ENCODE data around the gene SYNC.
"Not testable (repeated sequence)": the region's sequence is repeated elsewhere in the genome, so short reads cannot be mapped to it uniquely, and the experiment has no call there.

Gene SYNC

DNA sequence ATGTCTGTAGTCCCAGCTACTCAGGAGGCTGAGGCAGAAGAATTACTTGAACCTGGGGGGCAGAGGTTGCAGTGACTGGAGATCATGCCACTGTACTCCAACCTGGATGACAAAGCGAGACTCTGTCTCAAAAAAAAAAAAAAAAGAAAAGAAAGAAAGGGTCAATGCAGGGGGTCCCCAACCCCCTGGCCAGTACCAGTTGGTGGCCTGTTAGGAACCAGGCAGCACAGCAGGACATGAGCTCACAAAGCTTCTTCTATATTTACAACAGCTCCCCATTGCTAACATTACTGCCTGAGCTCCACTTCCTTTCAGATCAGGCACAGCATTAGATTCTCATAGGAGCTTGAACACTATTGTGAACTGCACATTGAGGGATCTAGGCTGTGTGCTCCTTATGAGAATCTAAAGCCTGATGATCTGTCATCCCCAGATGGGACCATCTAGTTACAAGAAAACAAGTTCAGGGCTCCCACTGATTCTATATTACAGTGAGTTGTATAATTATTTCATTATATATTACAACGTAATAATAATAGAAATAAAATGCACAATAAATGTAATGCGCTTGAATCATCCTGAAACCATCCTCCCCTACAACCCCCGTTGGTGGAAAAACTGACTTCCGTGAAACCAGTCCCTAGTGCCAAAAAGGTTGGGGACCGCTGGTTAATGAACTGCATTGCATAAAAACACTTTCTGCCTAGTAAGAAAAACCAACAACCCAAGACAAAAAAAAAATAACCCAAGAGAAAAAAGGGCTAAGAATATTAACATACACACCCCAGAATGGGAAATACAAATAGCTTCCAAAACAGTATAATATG lies 55.0 kb downstream of the SYNC start:
- Histone ChIP-seq H2AFZ (ENCODE audit: low read depth, low read length) (no peak overlapping the region), H3K36me3 (replicated peaks; ENCODE audit: low read depth, low read length) (peaks cover 8% of the 10 kb centered on the region), H3K9me3 (ENCODE audit: insufficient read depth, low read length) (no peaks in the 10 kb centered on the region), H3K4me2 (ENCODE audit: low read length) (peak overlapping the region; percentile 3; the same call in 1 of the 2 replicates), H3K4me1 (ENCODE audit: low read length) (peaks cover 16% of the 10 kb centered on the region), H3K27ac (ENCODE audit: low read length) (no peak overlapping the region), H3K9ac (ENCODE audit: low read length) (no peak overlapping the region), H3K4me3 (ENCODE audit: low read length) (no peak overlapping the region), H4K20me1 (ENCODE audit: insufficient read depth, low read length) (no peaks in the 10 kb centered on the region), H3K27me3 (ENCODE audit: low read depth, low read length) (no peaks in the 10 kb centered on the region), H3K79me2 (ENCODE audit: low read length) (peaks cover 70% of the 10 kb centered on the region)
- TF ChIP-seq, protein P1, sequence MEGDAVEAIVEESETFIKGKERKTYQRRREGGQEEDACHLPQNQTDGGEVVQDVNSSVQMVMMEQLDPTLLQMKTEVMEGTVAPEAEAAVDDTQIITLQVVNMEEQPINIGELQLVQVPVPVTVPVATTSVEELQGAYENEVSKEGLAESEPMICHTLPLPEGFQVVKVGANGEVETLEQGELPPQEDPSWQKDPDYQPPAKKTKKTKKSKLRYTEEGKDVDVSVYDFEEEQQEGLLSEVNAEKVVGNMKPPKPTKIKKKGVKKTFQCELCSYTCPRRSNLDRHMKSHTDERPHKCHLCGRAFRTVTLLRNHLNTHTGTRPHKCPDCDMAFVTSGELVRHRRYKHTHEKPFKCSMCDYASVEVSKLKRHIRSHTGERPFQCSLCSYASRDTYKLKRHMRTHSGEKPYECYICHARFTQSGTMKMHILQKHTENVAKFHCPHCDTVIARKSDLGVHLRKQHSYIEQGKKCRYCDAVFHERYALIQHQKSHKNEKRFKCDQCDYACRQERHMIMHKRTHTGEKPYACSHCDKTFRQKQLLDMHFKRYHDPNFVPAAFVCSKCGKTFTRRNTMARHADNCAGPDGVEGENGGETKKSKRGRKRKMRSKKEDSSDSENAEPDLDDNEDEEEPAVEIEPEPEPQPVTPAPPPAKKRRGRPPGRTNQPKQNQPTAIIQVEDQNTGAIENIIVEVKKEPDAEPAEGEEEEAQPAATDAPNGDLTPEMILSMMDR (IDR thresholded peaks at IDR 0.05; ENCODE audit: low read depth, low read length) = no peak
- TF ChIP-seq EZH2phosphoT487 (IDR thresholded peaks at IDR 0.05; ENCODE audit: low read depth) = no peak

DNA sequence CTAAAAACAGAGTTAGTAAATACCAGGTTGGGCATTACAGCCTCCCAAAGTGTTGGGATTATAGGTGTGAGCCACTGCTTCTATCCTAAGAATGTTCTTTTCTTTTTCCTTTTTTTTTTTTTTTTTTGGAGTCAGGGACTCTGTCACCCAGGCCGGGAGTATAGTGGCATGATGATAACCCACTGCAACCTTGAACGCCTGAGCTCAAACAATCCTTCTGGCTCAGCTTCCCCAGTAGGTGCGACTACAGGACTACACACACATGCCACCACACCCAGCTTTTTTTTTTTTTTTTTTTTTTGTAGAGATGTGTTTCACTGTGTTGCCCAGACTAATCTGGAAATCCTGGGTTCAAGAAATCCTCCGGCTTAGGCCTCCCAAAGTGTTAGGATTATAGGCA lies 58.1 kb downstream of the SYNC start:
- no peaks in the 10 kb centered on the region for H3K9me3 ChIP-seq (ENCODE audit: insufficient read depth, low read length)
- no peaks in the 10 kb centered on the region for H3K27me3 ChIP-seq (ENCODE audit: low read depth, low read length)
- peaks cover 55% of the 10 kb centered on the region for H3K79me2 ChIP-seq (ENCODE audit: low read length)
- no peak overlapping the region for H3K4me2 ChIP-seq (ENCODE audit: low read length)
- no peak for TF ChIP-seq EZH2phosphoT487 (IDR thresholded peaks at IDR 0.05; ENCODE audit: low read depth)
- TF ChIP-seq, protein P1 (IDR thresholded peaks at IDR 0.05; ENCODE audit: low read depth, low read length) = no peak
- no peak overlapping the region for H3K9ac ChIP-seq (ENCODE audit: low read length)
- H3K36me3 ChIP-seq (replicated peaks; ENCODE audit: low read depth, low read length) = no peaks in the 10 kb centered on the region
- no peak overlapping the region for H3K27ac ChIP-seq (ENCODE audit: low read length)
- H3K4me3 ChIP-seq (ENCODE audit: low read length) = no peak overlapping the region
- no peaks in the 10 kb centered on the region for H4K20me1 ChIP-seq (ENCODE audit: insufficient read depth, low read length)
- H3K4me1 ChIP-seq (ENCODE audit: low read length) = peaks cover 10% of the 10 kb centered on the region; the same call in 1 of the 2 replicates
- no peak overlapping the region for H2AFZ ChIP-seq (ENCODE audit: low read depth, low read length)

DNA sequence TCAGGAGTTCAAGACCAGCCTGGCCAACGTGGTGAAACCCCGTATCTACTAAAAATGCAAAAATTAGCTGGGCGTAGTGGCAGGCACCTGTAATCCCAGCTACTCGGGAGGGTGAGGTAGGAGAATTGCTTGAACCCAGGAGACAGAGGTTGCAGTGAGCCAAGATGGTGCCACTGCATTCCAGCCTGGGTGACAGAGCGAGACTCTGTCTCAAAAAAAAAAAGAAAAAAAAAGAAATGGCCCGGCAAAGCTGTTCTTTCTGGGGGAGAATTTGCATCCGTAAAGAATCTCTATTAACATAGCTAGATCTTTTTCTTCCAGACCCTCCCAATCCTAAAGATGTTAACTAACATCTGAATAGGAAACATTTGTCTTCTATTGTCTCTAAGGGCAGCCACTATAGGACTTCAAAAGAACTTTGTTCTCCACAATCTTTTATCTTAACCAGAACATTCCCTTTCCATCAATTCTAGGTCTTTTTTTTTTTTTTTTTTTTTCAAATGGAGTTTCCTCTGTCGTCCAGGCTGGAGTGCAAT lies 60.2 kb downstream of the SYNC start:
- not testable (repeated sequence) for H3K27me3 ChIP-seq (ENCODE audit: low read depth, low read length); H3K36me3 ChIP-seq (replicated peaks; ENCODE audit: low read depth, low read length); H4K20me1 ChIP-seq (ENCODE audit: insufficient read depth, low read length); H3K9ac ChIP-seq (ENCODE audit: low read length); H3K4me3 ChIP-seq (ENCODE audit: low read length); H3K4me2 ChIP-seq (ENCODE audit: low read length); H2AFZ ChIP-seq (ENCODE audit: low read depth, low read length); H3K4me1 ChIP-seq (ENCODE audit: low read length); H3K27ac ChIP-seq (ENCODE audit: low read length); H3K9me3 ChIP-seq (ENCODE audit: insufficient read depth, low read length)
- H3K79me2 ChIP-seq (ENCODE audit: low read length) = peaks cover 39% of the 10 kb centered on the region

DNA sequence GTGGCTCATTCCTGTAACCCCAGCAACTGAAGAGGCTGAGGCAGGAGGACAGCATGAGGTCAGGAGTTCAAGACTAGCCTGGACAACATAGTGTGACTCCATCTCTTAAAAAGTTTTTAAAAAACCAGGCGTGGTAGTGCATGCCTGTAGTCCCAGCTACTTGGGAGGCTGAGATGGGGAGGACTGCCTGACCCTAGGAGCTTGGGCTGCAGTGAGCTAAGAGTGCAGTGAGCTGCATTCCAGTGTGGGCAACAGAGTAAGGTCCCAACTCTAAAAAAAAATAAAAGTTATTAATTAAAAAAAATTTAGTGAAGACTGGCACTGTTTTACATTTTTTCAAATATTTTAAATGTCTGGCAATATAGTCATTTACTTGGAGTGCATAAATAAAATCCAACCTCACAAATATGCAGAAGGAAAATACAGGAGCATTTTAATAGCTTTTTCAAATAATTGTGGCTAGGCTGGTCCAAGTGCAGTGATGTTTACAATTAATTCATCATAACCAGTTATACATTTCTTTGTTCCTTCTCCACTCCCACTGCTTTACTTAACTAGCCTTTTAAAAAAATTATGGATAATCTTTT lies 63.0 kb downstream of the SYNC start:
- Histone ChIP-seq H3K36me3 (replicated peaks; ENCODE audit: low read depth, low read length) (no peaks in the 10 kb centered on the region), H4K20me1 (ENCODE audit: insufficient read depth, low read length) (no peaks in the 10 kb centered on the region), H3K79me2 (ENCODE audit: low read length) (peaks cover 37% of the 10 kb centered on the region), H3K27ac (ENCODE audit: low read length) (no peak overlapping the region), H3K4me1 (ENCODE audit: low read length) (no peaks in the 10 kb centered on the region), H3K9ac (ENCODE audit: low read length) (no peak overlapping the region), H3K4me3 (ENCODE audit: low read length) (no peak overlapping the region), H3K27me3 (ENCODE audit: low read depth, low read length) (no peaks in the 10 kb centered on the region), H3K9me3 (ENCODE audit: insufficient read depth, low read length) (no peaks in the 10 kb centered on the region), H2AFZ (ENCODE audit: low read depth, low read length) (no peak overlapping the region), H3K4me2 (ENCODE audit: low read length) (no peak overlapping the region)
- no peak for TF ChIP-seq EZH2phosphoT487 (IDR thresholded peaks at IDR 0.05; ENCODE audit: low read depth)
- TF ChIP-seq, protein P1 (IDR thresholded peaks at IDR 0.05; ENCODE audit: low read depth, low read length) = no peak

All from OCI-LY3 (cell line).